HEK293 (cell line): Measurements from ENCODE around the gene OGDHL.

ENCODE experiments used
- CTCF ChIA-PET: fragments of 350-600 bp; formaldehyde crosslinking; extraction: SDS; loops from one replicate; lab custom pipeline; 2021; ENCODE audit warnings: antibody characterized with exemption; lab: Yijun Ruan, JAX
- POLR2A ChIA-PET: fragments of 300-600 bp; formaldehyde crosslinking; extraction: SDS; loops from one replicate; lab custom pipeline; 2020; ENCODE audit warnings: antibody characterized with exemption, inconsistent platforms; lab: Yijun Ruan, JAX
- H3K27ac ChIP-seq: fragments of 200-500 bp; sonication (Bioruptor generic); 2 replicates; pipeline ENCODE4 v1.5.1; 2014; ENCODE audit warnings: low read depth, low read length, control low read depth, inconsistent platforms; ENCODE audit errors: extremely low read depth
- H3K36me3 ChIP-seq, 2 experiments: fragments of 200-500 bp in 1 of 2; sonication (Bioruptor generic) in 1 of 2; 1 replicate in 1 of 2; 2 replicates in 1 of 2; pipeline ENCODE4 v1.5.1; 2014 to 2017; ENCODE audit warnings: inconsistent platforms in 2 of 2, low read length in 2 of 2; ENCODE audit not compliant: control insufficient read depth in 2 of 2, insufficient read depth in 1 of 2
- H3K4me1 ChIP-seq: fragments of 200-500 bp; sonication (Bioruptor generic); 2 replicates; pipeline ENCODE4 v1.5.1; 2014; ENCODE audit warnings: mild to moderate bottlenecking, low read length, inconsistent platforms; ENCODE audit not compliant: control insufficient read depth, insufficient read depth
- H3K4me3 ChIP-seq: 2 replicates; pipeline ENCODE4 v1.5.1; 2011; ENCODE audit warnings: low read depth, mild to moderate bottlenecking, control low read depth, low read length, moderate library complexity
- H3K9me3 ChIP-seq: fragments of 200-500 bp; sonication (Bioruptor generic); 2 replicates; pipeline ENCODE4 v1.5.1; 2014; ENCODE audit warnings: low read depth, low read length, inconsistent platforms; ENCODE audit not compliant: control insufficient read depth, insufficient read depth
- GLIS1 ChIP-seq: fragments of 450-650 bp; formaldehyde crosslinking; IDR thresholded peaks from 2 replicates; pipeline ENCODE4 v1.5.1; 2016; ENCODE audit warnings: missing biosample characterization, missing genetic modification characterization
- KLF16 ChIP-seq: fragments of 450-650 bp; formaldehyde crosslinking; IDR thresholded peaks from 2 replicates; pipeline ENCODE4 v1.5.1; 2017; ENCODE audit warnings: missing biosample characterization, missing genetic modification characterization
- MZF1 ChIP-seq: fragments of 450-650 bp; formaldehyde crosslinking; IDR thresholded peaks from 2 replicates; pipeline ENCODE4 v1.5.1; 2017; ENCODE audit warnings: missing biosample characterization, missing genetic modification characterization, borderline replicate concordance
- TCF7L2 ChIP-seq: IDR thresholded peaks from 2 replicates; pipeline ENCODE4 v1.6.1; 2011; ENCODE audit warnings: low read depth, mild to moderate bottlenecking, inconsistent platforms, low read length, moderate library complexity, borderline replicate concordance
- TSHZ1 ChIP-seq: fragments of 450-650 bp; formaldehyde crosslinking; IDR thresholded peaks from 2 replicates; pipeline ENCODE4 v1.5.1; 2016; ENCODE audit warnings: missing biosample characterization, missing genetic modification characterization, borderline replicate concordance
- ZBTB8A ChIP-seq: fragments of 450-650 bp; formaldehyde crosslinking; IDR thresholded peaks from 2 replicates; pipeline ENCODE4 v1.5.1; 2016; ENCODE audit warnings: missing biosample characterization, missing genetic modification characterization
- ZIC2 ChIP-seq: fragments of 450-650 bp; formaldehyde crosslinking; IDR thresholded peaks from 2 replicates; pipeline ENCODE4 v1.5.1; 2016; ENCODE audit warnings: missing biosample characterization, missing genetic modification characterization
- ZNF114 ChIP-seq: fragments of 450-650 bp; formaldehyde crosslinking; IDR thresholded peaks from 2 replicates; pipeline ENCODE4 v1.5.0; 2017; ENCODE audit warnings: missing biosample characterization, missing genetic modification characterization
- ZNF132 ChIP-seq: fragments of 450-650 bp; formaldehyde crosslinking; IDR thresholded peaks from 2 replicates; pipeline ENCODE4 v1.5.1; 2017; ENCODE audit warnings: missing biosample characterization, missing genetic modification characterization, borderline replicate concordance
- ZNF19 ChIP-seq: fragments of 450-650 bp; formaldehyde crosslinking; IDR thresholded peaks from 2 replicates; pipeline ENCODE4; 2016; ENCODE audit warnings: missing biosample characterization, missing genetic modification characterization, low read depth
- ZNF214 ChIP-seq: fragments of 450-650 bp; formaldehyde crosslinking; IDR thresholded peaks from 2 replicates; pipeline ENCODE4 v1.5.1; 2017; ENCODE audit warnings: missing biosample characterization, mild to moderate bottlenecking, missing genetic modification characterization, borderline replicate concordance
- ZNF239 ChIP-seq: fragments of 450-650 bp; formaldehyde crosslinking; IDR thresholded peaks from 2 replicates; pipeline ENCODE4 v1.5.1; 2016; ENCODE audit warnings: missing biosample characterization, missing genetic modification characterization
- ZNF341 ChIP-seq: fragments of 450-650 bp; formaldehyde crosslinking; IDR thresholded peaks from 2 replicates; pipeline ENCODE4; 2016; ENCODE audit warnings: low read depth, missing biosample characterization, missing genetic modification characterization
- ZNF449 ChIP-seq: fragments of 450-650 bp; formaldehyde crosslinking; IDR thresholded peaks from 2 replicates; pipeline ENCODE4 v1.5.1; 2017; ENCODE audit warnings: missing biosample characterization, mild to moderate bottlenecking, missing genetic modification characterization, moderate library complexity
- ZNF501 ChIP-seq: fragments of 450-650 bp; formaldehyde crosslinking; IDR thresholded peaks from 2 replicates; pipeline ENCODE4 v1.5.1; 2016; ENCODE audit warnings: missing biosample characterization, missing genetic modification characterization
- ZNF514 ChIP-seq: fragments of 450-650 bp; formaldehyde crosslinking; IDR thresholded peaks from 2 replicates; pipeline ENCODE4 v1.5.1; 2016; ENCODE audit warnings: missing biosample characterization, missing genetic modification characterization
- ZNF558 ChIP-seq: fragments of 450-650 bp; formaldehyde crosslinking; IDR thresholded peaks from 2 replicates; pipeline ENCODE4 v1.5.1; 2016; ENCODE audit warnings: missing biosample characterization, missing genetic modification characterization
- ZNF610 ChIP-seq: fragments of 450-650 bp; formaldehyde crosslinking; IDR thresholded peaks from 2 replicates; pipeline ENCODE4 v1.5.1; 2016; ENCODE audit warnings: missing biosample characterization, missing genetic modification characterization, borderline replicate concordance
- ZNF792 ChIP-seq: fragments of 450-650 bp; formaldehyde crosslinking; IDR thresholded peaks from 2 replicates; pipeline ENCODE4 v1.5.1; 2016; ENCODE audit warnings: missing biosample characterization, missing genetic modification characterization
- ZSCAN23 ChIP-seq: fragments of 450-650 bp; formaldehyde crosslinking; IDR thresholded peaks from 2 replicates; pipeline ENCODE4 v1.5.1; 2016; ENCODE audit warnings: missing biosample characterization, missing genetic modification characterization
- TF ChIP-seq, protein P1 (sequence below): fragments of 450-650 bp; formaldehyde crosslinking; IDR thresholded peaks from 2 replicates; pipeline ENCODE4 v1.5.1; 2016; ENCODE audit warnings: missing biosample characterization, missing genetic modification characterization
- TF ChIP-seq, protein P2 (sequence below): fragments of 450-650 bp; formaldehyde crosslinking; conservative IDR thresholded peaks from 2 replicates; pipeline ENCODE4 v1.5.1; 2016; ENCODE audit warnings: low read depth, missing biosample characterization, missing genetic modification characterization

Gene OGDHL

GRCh38 chr10:49691588-49691987, 70.5 kb downstream of the OGDHL start (continued):
- TF ChIP-seq ZNF792 (no peak), ZNF514 (tag by site-specific recombination) (no peak)

DNA sequence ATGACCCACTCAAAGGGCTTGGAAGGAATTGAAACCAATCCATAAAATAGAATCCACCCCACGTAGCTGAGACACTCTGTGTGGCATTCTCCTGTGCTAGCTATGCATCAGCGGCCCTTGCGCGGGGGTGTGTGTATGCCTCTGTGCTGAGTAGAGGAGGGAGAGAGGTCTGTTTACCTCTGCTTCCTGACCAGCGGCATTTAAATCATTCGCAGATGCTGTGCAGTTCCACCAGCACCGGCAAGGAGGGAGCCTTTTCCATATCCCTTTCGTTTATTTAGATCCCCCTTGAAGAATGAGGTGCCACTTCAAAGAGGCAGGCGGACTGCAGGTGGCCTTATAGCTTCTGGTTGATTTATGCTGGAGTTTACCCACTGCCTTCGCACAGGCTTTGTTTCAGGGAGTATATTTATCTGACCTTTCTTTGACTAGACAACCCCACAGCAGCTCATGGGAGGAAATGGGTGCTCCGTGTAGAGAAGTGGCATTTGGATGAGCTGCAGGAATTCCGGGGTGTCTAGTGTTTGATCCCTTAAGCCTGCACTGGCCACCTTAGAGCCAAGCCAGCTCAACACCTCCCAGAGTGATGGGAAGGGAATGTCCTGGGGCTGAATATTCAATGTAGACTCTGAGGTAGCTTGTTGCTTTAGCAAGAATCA, 71.3 kb downstream of the OGDHL start:
- Histone ChIP-seq H3K4me3 (no peak overlapping the region), H3K36me3 (no peaks in the 10 kb centered on the region), H3K9me3 (no peaks in the 10 kb centered on the region), H3K4me1 (no peaks in the 10 kb centered on the region), H3K27ac (no peak overlapping the region)
- CTCF ChIA-PET: no interaction called here
- TF ChIP-seq, protein P1, sequence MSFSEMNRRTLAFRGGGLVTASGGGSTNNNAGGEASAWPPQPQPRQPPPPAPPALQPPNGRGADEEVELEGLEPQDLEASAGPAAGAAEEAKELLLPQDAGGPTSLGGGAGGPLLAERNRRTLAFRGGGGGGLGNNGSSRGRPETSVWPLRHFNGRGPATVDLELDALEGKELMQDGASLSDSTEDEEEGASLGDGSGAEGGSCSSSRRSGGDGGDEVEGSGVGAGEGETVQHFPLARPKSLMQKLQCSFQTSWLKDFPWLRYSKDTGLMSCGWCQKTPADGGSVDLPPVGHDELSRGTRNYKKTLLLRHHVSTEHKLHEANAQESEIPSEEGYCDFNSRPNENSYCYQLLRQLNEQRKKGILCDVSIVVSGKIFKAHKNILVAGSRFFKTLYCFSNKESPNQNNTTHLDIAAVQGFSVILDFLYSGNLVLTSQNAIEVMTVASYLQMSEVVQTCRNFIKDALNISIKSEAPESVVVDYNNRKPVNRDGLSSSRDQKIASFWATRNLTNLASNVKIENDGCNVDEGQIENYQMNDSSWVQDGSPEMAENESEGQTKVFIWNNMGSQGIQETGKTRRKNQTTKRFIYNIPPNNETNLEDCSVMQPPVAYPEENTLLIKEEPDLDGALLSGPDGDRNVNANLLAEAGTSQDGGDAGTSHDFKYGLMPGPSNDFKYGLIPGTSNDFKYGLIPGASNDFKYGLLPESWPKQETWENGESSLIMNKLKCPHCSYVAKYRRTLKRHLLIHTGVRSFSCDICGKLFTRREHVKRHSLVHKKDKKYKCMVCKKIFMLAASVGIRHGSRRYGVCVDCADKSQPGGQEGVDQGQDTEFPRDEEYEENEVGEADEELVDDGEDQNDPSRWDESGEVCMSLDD (tag by site-specific recombination): no peak
- TF ChIP-seq GLIS1 (tag by site-specific recombination): peak; percentile 61
- POLR2A ChIA-PET: no interaction called here

DNA sequence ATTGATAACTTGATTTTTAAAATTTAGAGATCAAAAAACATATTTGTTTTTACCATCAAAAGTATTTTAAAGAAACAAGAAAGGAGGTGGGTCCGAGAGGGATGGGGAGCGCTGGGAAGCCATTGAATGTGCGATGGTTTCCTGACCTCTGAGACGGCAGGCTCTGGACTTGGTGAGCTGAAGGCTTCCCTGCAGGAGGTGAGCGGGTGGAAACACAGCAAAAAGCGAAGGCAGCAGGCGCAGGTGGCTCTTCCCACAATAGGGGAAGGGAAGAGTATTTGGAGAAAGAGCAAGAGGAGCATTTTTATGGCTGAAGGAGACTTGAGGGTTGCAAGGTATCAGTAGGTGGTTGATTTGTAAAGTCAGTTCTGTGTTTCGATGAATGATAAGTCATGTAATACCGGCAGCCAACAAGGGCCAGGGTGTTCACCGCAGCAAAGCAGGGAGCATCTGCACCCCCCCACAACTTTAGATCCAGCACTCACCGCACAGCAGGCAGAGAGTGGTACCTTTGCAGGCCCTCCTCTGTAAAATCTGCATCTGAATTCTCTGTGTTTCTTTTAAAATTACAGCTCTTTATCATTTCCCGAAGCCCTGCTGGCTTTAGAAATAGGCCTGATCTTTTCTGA, 72.1 kb downstream of the OGDHL start:
- H3K36me3 ChIP-seq: no peaks in the 10 kb centered on the region
- CTCF ChIA-PET: no interaction called here
- POLR2A ChIA-PET: no interaction called here
- H3K4me3 ChIP-seq: no peak overlapping the region
- no peak overlapping the region for H3K27ac ChIP-seq
- no peaks in the 10 kb centered on the region for H3K4me1 ChIP-seq
- H3K9me3 ChIP-seq: no peaks in the 10 kb centered on the region
- TF ChIP-seq ZNF114 (no peak), ZNF132 (tag by site-specific recombination) (no peak), ZIC2 (no peak), ZBTB8A (no peak), ZNF341 (tag by site-specific recombination) (no peak), ZNF214 (tag by site-specific recombination) (no peak), ZNF239 (no peak), ZNF449 (no peak), MZF1 (tag by site-specific recombination) (no peak), ZNF19 (tag by site-specific recombination) (no peak), ZNF558 (tag by site-specific recombination) (no peak), ZNF610 (tag by site-specific recombination) (no peak), ZNF501 (tag by site-specific recombination) (no peak), KLF16 (no peak), TCF7L2 (no peak), ZSCAN23 (tag by site-specific recombination) (no peak), TSHZ1 (tag by site-specific recombination) (no peak)
- TF ChIP-seq, protein P2, sequence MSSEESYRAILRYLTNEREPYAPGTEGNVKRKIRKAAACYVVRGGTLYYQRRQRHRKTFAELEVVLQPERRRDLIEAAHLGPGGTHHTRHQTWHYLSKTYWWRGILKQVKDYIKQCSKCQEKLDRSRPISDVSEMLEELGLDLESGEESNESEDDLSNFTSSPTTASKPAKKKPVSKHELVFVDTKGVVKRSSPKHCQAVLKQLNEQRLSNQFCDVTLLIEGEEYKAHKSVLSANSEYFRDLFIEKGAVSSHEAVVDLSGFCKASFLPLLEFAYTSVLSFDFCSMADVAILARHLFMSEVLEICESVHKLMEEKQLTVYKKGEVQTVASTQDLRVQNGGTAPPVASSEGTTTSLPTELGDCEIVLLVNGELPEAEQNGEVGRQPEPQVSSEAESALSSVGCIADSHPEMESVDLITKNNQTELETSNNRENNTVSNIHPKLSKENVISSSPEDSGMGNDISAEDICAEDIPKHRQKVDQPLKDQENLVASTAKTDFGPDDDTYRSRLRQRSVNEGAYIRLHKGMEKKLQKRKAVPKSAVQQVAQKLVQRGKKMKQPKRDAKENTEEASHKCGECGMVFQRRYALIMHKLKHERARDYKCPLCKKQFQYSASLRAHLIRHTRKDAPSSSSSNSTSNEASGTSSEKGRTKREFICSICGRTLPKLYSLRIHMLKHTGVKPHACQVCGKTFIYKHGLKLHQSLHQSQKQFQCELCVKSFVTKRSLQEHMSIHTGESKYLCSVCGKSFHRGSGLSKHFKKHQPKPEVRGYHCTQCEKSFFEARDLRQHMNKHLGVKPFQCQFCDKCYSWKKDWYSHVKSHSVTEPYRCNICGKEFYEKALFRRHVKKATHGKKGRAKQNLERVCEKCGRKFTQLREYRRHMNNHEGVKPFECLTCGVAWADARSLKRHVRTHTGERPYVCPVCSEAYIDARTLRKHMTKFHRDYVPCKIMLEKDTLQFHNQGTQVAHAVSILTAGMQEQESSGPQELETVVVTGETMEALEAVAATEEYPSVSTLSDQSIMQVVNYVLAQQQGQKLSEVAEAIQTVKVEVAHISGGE (tag by site-specific recombination): no peak
